Measurements from ENCODE around the gene JAZF1. TPM values are rescaled to one million over a fixed set of nuclear protein-coding genes. Genes with fewer than 3 reads are reported as not detected.

The JAZF1 gene
- total and polyA plus RNA-seq, 9 of the 15 experiments (the other 6 are each of a cell fraction or from before 2014, with no cell fraction given) = 0.04 to 0.64 (median 0.11) TPM; not detected in 3

DNA sequence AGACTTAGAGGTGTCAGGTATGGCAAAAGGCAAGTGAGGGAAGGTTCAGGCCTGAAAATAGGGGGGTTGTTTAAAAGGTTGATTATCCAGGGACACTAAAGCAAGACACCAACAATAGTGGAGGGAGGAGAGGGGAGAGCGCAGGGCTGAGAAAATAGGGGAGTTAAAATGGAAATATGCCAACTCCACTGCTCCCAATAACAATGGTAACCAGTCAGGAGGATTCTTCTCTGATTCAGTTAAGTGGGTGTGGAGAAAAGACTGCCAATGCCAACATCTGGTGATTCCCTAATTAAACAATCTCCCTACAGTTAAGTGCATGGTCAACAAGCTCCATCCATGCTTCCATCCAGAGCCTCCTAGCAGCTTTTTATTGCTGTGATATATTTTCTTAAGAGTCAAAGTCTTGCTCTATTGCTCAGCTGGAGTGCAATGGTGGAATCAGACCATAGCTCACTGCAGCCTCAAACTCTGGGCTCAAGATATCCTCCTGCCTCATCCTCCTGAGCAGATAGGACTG, 183.3 kb downstream of the JAZF1 start:
- H4K20me1 ChIP-seq (replicated peaks; ENCODE audit: control insufficient read depth, insufficient read depth, low read length) = no peaks in the 10 kb centered on the region
- FAIRE-seq (no peak), ATAC-seq (no peak), DNase-seq (ENCODE audit: extremely low read depth in 1 of 4, low spot score in 3 of 4) (no peak)
- no peaks in the 10 kb centered on the region for H3K36me3 ChIP-seq (ENCODE audit: control insufficient read depth, insufficient read depth, low read length)
- no peak overlapping the region for H2AFZ ChIP-seq (ENCODE audit: low read depth, low read length)
- peaks cover 5 to 14% of the 10 kb centered on the region in 2 experiments; a peak in 2 of 5 replicates for H3K27me3 ChIP-seq (ENCODE audit: control insufficient read depth in 2 of 2, insufficient read depth in 2 of 2, low read length in 2 of 2)
- in situ Hi-C loops (cut with MboI) (no loop called here), intact Hi-C loops (cut with micrococcal nuclease) (no loop called here)
- WGBS (ENCODE audit: insufficient coverage, low coverage, missing lambda C conversion rate) = no CpG with 5 or more reads among the region's 1 CpG
- CTCF ChIA-PET (ENCODE audit: low intra/inter-chr PET ratio) = no interaction called here
- no TSS peak for BruUV-seq (replicated peaks)
- TF ChIP-seq COPS2 (conservative IDR thresholded peaks at IDR 0.05) = no peak
- TF ChIP-seq ASH1L (IDR thresholded peaks at IDR 0.05; ENCODE audit: borderline replicate concordance, low read depth, partially characterized antibody) = no peak
- TF ChIP-seq, protein P1, sequence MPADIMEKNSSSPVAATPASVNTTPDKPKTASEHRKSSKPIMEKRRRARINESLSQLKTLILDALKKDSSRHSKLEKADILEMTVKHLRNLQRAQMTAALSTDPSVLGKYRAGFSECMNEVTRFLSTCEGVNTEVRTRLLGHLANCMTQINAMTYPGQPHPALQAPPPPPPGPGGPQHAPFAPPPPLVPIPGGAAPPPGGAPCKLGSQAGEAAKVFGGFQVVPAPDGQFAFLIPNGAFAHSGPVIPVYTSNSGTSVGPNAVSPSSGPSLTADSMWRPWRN (IDR thresholded peaks at IDR 0.05; ENCODE audit: low read depth) = no peak
- TF ChIP-seq ZNF347 (CRISPR knock-in tag; IDR thresholded peaks at IDR 0.05; ENCODE audit: low read depth) = no peak
- TF ChIP-seq CXXC5 (CRISPR knock-in tag; IDR thresholded peaks at IDR 0.05) = no peak
- TF ChIP-seq, protein P2, sequence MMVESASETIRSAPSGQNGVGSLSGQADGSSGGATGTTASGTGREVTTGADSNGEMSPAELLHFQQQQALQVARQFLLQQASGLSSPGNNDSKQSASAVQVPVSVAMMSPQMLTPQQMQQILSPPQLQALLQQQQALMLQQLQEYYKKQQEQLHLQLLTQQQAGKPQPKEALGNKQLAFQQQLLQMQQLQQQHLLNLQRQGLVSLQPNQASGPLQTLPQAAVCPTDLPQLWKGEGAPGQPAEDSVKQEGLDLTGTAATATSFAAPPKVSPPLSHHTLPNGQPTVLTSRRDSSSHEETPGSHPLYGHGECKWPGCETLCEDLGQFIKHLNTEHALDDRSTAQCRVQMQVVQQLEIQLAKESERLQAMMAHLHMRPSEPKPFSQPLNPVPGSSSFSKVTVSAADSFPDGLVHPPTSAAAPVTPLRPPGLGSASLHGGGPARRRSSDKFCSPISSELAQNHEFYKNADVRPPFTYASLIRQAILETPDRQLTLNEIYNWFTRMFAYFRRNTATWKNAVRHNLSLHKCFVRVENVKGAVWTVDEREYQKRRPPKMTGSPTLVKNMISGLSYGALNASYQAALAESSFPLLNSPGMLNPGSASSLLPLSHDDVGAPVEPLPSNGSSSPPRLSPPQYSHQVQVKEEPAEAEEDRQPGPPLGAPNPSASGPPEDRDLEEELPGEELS (CRISPR knock-in tag; IDR thresholded peaks at IDR 0.05; ENCODE audit: borderline replicate concordance) = no peak
- no peak for TF ChIP-seq ETV6 (IDR thresholded peaks at IDR 0.05; ENCODE audit: borderline replicate concordance in 1 of 2, low read depth in 2 of 2, low read length in 1 of 2)
- no peak for TF ChIP-seq ETV6 (CRISPR knock-in tag; IDR thresholded peaks at IDR 0.05; ENCODE audit: borderline replicate concordance)
- TF ChIP-seq ZNF165 (CRISPR knock-in tag; IDR thresholded peaks at IDR 0.05; ENCODE audit: borderline replicate concordance) = no peak
- no peak for TF ChIP-seq KLF16 (IDR thresholded peaks at IDR 0.05)
- TF ChIP-seq, protein P3, sequence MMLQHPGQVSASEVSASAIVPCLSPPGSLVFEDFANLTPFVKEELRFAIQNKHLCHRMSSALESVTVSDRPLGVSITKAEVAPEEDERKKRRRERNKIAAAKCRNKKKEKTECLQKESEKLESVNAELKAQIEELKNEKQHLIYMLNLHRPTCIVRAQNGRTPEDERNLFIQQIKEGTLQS (IDR thresholded peaks at IDR 0.05) = no peak
- TF ChIP-seq, protein P3 (CRISPR knock-in tag; conservative IDR thresholded peaks at IDR 0.05) = no peak
- no peak for TF ChIP-seq SNRNP70 (optimal IDR thresholded peaks at IDR 0.05; ENCODE audit: low read depth, low read length)
- TF ChIP-seq ZNF444 (CRISPR knock-in tag; IDR thresholded peaks at IDR 0.05) = no peak
- TF ChIP-seq, protein P4, sequence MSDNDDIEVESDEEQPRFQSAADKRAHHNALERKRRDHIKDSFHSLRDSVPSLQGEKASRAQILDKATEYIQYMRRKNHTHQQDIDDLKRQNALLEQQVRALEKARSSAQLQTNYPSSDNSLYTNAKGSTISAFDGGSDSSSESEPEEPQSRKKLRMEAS (CRISPR knock-in tag; IDR thresholded peaks at IDR 0.05) = no peak
- TF ChIP-seq EP400 (IDR thresholded peaks at IDR 0.05) = no peak
- no peak for TF ChIP-seq CC2D1A (IDR thresholded peaks at IDR 0.05)
- H3K9me1 ChIP-seq (ENCODE audit: control insufficient read depth, insufficient read depth, low read length) = no peaks in the 10 kb centered on the region
- H3K4me3 ChIP-seq = no peak overlapping the region
- POLR2A ChIA-PET = interaction anchor here (0.7 kb wide), 1 partner anchor 12 kb away, joined by 3 read pairs; no protein-coding TSS in a partner anchor
- no peak overlapping the region for H3K4me2 ChIP-seq (ENCODE audit: insufficient read depth, low read length)
- no peaks in the 10 kb centered on the region for H3K9me3 ChIP-seq (replicated peaks; ENCODE audit: control insufficient read depth, insufficient read depth, low read depth, low read length)
- H3K79me2 ChIP-seq (ENCODE audit: control insufficient read depth, insufficient read depth, low read length) = no peaks in the 10 kb centered on the region
- no peak overlapping the region for H3K9ac ChIP-seq (ENCODE audit: insufficient read depth in 1 of 2, low read depth in 2 of 2, low read length in 2 of 2)
- H3K27ac ChIP-seq (ENCODE audit: extremely low read depth, low read depth, low read length) = no peak overlapping the region
- no peaks in the 10 kb centered on the region for H3K4me1 ChIP-seq (replicated peaks in 1 of 2; ENCODE audit: control insufficient read depth in 2 of 2, insufficient read depth in 2 of 2, low read length in 2 of 2)

Measured in K562 (cell line).